ENCODE results near the gene PLA2G4E. TPM values are rescaled to one million over a fixed set of nuclear protein-coding genes. Genes with fewer than 3 reads are reported as not detected.

The PLA2G4E gene
- total RNA-seq, 1 experiment from 2014 or later = 0.09 TPM

DNA sequence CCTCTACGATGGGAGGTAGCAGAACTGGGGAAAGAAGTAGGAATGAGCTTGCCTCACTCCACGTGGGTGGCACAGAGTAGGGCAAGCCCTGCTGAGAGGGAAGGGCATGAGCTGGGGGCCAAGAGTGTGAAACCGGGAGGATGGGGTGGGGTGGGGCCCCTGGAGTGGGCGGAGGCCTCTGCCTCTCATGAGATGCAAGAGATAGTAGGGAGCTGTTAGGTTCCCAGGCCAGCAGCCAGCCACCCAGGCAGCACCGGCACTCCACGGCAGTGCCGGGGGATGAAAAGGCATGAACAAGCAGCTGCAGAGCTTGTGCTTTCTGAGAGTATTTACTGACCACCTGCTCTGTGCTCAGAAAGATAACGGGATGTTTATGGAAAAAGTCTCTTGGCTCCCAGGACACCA is 24.4 kb upstream of the PLA2G4E start:
- CTCF ChIA-PET = no interaction called here
- peaks cover 16% of the 10 kb centered on the region for H3K4me1 Mint-ChIP-seq (ENCODE audit: low read depth, unreplicated experiment)
- intact Hi-C loops (cut with micrococcal nuclease; ENCODE audit: unreplicated experiment) = no loop called here
- TF ChIP-seq, protein P1, sequence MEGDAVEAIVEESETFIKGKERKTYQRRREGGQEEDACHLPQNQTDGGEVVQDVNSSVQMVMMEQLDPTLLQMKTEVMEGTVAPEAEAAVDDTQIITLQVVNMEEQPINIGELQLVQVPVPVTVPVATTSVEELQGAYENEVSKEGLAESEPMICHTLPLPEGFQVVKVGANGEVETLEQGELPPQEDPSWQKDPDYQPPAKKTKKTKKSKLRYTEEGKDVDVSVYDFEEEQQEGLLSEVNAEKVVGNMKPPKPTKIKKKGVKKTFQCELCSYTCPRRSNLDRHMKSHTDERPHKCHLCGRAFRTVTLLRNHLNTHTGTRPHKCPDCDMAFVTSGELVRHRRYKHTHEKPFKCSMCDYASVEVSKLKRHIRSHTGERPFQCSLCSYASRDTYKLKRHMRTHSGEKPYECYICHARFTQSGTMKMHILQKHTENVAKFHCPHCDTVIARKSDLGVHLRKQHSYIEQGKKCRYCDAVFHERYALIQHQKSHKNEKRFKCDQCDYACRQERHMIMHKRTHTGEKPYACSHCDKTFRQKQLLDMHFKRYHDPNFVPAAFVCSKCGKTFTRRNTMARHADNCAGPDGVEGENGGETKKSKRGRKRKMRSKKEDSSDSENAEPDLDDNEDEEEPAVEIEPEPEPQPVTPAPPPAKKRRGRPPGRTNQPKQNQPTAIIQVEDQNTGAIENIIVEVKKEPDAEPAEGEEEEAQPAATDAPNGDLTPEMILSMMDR (IDR thresholded peaks at IDR 0.05; ENCODE audit: unreplicated experiment) = no peak
- H3K4me3 Mint-ChIP-seq (ENCODE audit: low read depth, unreplicated experiment) = no peak overlapping the region
- BruUV-seq (replicated peaks) = no TSS peak
- DNase-seq = no peak
- no peaks in the 10 kb centered on the region for H3K27me3 Mint-ChIP-seq (ENCODE audit: unreplicated experiment)
- no peak overlapping the region for H3K27ac Mint-ChIP-seq (ENCODE audit: unreplicated experiment)
- no peaks in the 10 kb centered on the region for H3K36me3 Mint-ChIP-seq (ENCODE audit: insufficient read depth, unreplicated experiment)
- H3K9me3 Mint-ChIP-seq (ENCODE audit: low read depth, unreplicated experiment) = no peaks in the 10 kb centered on the region

DNA sequence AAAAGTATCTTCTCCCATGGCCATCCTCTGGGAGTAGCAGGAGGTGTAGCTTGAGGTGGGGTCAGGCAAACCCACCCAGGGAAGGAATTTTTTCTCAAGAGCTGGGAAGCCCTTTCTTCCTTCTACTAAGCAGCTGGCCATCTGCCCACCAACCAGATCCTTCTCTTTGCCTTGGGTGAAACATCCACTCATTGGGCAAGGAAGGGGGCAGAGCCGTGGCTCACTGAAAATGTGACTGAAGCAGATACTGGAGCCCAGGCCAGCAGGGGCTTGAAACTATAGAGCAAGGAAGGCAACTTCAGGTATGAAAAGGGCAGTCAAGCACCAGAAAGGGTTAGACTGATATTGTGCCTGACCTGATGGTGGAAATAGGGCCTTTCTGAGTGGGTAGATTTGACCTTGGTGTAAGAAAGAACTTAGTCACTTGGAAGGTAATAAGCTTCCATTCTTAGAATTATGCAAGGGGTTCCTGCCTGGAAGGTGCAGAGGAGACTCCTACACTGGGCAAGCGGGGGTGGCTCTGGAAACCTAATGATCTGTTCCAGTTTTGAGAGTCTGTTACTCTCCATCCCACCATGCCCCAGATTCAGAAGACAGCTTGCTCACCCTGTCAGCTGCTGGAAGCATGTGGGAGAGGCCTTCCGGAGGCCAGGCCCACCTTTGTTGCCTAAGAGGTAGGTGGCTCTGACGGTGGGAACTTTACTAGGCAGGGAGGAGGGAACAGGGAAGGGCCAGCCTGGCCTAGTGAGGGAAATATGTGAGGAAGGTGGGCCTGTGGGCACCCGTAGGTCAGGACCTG is 22.0 kb upstream of the PLA2G4E start:
- Mint-ChIP-seq H3K27ac (ENCODE audit: unreplicated experiment) (no peak overlapping the region), H3K4me3 (ENCODE audit: low read depth, unreplicated experiment) (no peak overlapping the region), H3K36me3 (ENCODE audit: insufficient read depth, unreplicated experiment) (no peaks in the 10 kb centered on the region), H3K4me1 (ENCODE audit: low read depth, unreplicated experiment) (peaks cover 16% of the 10 kb centered on the region), H3K9me3 (ENCODE audit: low read depth, unreplicated experiment) (no peaks in the 10 kb centered on the region), H3K27me3 (ENCODE audit: unreplicated experiment) (no peaks in the 10 kb centered on the region)
- TF ChIP-seq, protein P1 (IDR thresholded peaks at IDR 0.05; ENCODE audit: unreplicated experiment) = no peak
- CTCF ChIA-PET = no interaction called here
- intact Hi-C loops (cut with micrococcal nuclease; ENCODE audit: unreplicated experiment) = no loop called here
- BruUV-seq (replicated peaks) = no TSS peak
- DNase-seq = no peak

DNA sequence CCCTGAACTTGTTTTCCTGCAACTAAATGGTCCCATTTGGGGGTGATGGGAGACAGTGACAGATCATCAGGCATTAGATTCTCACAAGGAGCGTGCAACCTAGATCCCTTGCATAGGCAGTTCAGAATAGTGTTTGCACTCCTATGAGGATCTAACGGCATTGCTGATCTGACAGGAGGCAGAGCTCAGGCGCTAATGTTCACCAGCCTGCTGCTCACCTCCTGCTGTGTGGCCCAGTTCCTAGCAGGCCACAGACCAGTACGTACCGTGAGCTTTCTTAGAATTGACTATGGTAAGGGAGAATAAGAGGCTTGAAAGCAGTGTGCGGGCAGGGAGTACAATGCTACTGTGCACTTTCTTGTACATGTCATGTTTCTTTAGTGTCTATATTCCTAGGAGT is 17.6 kb upstream of the PLA2G4E start:
- TF ChIP-seq, protein P1 (IDR thresholded peaks at IDR 0.05; ENCODE audit: unreplicated experiment) = no peak
- no peaks in the 10 kb centered on the region for H3K9me3 Mint-ChIP-seq (ENCODE audit: low read depth, unreplicated experiment)
- peaks cover 8% of the 10 kb centered on the region for H3K4me1 Mint-ChIP-seq (ENCODE audit: low read depth, unreplicated experiment)
- no peak overlapping the region for H3K4me3 Mint-ChIP-seq (ENCODE audit: low read depth, unreplicated experiment)
- DNase-seq = no peak
- no peaks in the 10 kb centered on the region for H3K27me3 Mint-ChIP-seq (ENCODE audit: unreplicated experiment)
- BruUV-seq (replicated peaks) = no TSS peak
- CTCF ChIA-PET = no interaction called here
- intact Hi-C loops (cut with micrococcal nuclease; ENCODE audit: unreplicated experiment) = no loop called here
- no peak overlapping the region for H3K27ac Mint-ChIP-seq (ENCODE audit: unreplicated experiment)
- no peaks in the 10 kb centered on the region for H3K36me3 Mint-ChIP-seq (ENCODE audit: insufficient read depth, unreplicated experiment)

DNA sequence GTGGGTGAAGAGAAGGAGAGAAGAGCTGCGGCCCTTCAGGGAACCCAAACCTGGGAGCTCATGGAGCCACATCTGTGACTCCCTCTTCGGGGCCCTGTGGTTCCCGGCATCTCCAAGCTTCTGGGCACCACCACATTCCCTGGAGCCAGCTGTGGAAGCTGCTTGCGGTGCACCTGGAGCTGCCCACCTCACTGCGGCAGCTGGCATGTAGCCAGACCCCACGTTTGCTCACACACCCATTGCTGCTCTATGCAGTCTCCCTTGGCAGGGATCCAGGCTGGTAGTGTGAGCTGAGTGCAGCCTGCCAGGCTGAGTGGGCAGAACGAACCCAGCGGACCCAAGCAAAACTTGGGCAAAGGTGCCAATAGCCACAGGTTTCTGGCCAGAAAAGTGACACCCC is 16.8 kb upstream of the PLA2G4E start:
- no peaks in the 10 kb centered on the region for H3K27me3 Mint-ChIP-seq (ENCODE audit: unreplicated experiment)
- DNase-seq = peak; percentile 72
- H3K4me1 Mint-ChIP-seq (ENCODE audit: low read depth, unreplicated experiment) = peaks cover 8% of the 10 kb centered on the region
- no TSS peak for BruUV-seq (replicated peaks)
- CTCF ChIA-PET = interaction anchor here (1.6 kb wide), 1 partner anchor 9 kb away, joined by 5 read pairs; no protein-coding TSS in a partner anchor
- H3K9me3 Mint-ChIP-seq (ENCODE audit: low read depth, unreplicated experiment) = no peaks in the 10 kb centered on the region
- TF ChIP-seq, protein P1 (IDR thresholded peaks at IDR 0.05; ENCODE audit: unreplicated experiment) = no peak
- H3K36me3 Mint-ChIP-seq (ENCODE audit: insufficient read depth, unreplicated experiment) = no peaks in the 10 kb centered on the region
- H3K27ac Mint-ChIP-seq (ENCODE audit: unreplicated experiment) = no peak overlapping the region
- intact Hi-C loops (cut with micrococcal nuclease; ENCODE audit: unreplicated experiment) = no loop called here
- no peak overlapping the region for H3K4me3 Mint-ChIP-seq (ENCODE audit: low read depth, unreplicated experiment)

Measured in Calu3 (cell line).